Raji (cell line): ENCODE results near the gene UBE2O.
A peak's percentile ranks its signal among the peaks of the same experiment; 100 is the strongest.

Experiments used
- POLR2A ChIP-seq: IDR thresholded peaks from 2 replicates; pipeline ENCODE4 v1.6.1; 2011; ENCODE audit warnings: low read depth, low read length, control low read depth; ENCODE audit not compliant: insufficient read depth

The UBE2O gene

GRCh38 chr17:76371656-76372628, 81.0 kb downstream of the UBE2O start:
- no peak for TF ChIP-seq POLR2A

GRCh38 chr17:76370261-76370993, 82.5 kb downstream of the UBE2O start:
- no peak for TF ChIP-seq POLR2A

- TF ChIP-seq POLR2A = no peak
These were observed 83.1 kb downstream of the UBE2O start for GRCh38 chr17:76369804-76370203.

GRCh38 chr17:76369379-76369778, 83.6 kb downstream of the UBE2O start:
- TF ChIP-seq POLR2A = no peak

- no peak for TF ChIP-seq POLR2A
These were observed 84.4 kb downstream of the UBE2O start for GRCh38 chr17:76368545-76368944.

- no peak for TF ChIP-seq POLR2A
These were observed 85.3 kb downstream of the UBE2O start for GRCh38 chr17:76367642-76368041.

- no peak for TF ChIP-seq POLR2A
These were observed 86.7 kb downstream of the UBE2O start for GRCh38 chr17:76366247-76366646.

- TF ChIP-seq POLR2A = no peak
These were observed 87.6 kb downstream of the UBE2O start for GRCh38 chr17:76365256-76365903.

GRCh38 chr17:76363107-76363842, 89.7 kb downstream of the UBE2O start:
- TF ChIP-seq POLR2A = no peak

- no peak for TF ChIP-seq POLR2A
These were observed 92.5 kb downstream of the UBE2O start for GRCh38 chr17:76360461-76360860.

- no peak for TF ChIP-seq POLR2A
These were observed 93.6 kb downstream of the UBE2O start for GRCh38 chr17:76359375-76359774.

- TF ChIP-seq POLR2A = 0 out of 2 replicates have a peak, but pooled peaks have one; percentile 22
These were observed 95.3 kb downstream of the UBE2O start for GRCh38 chr17:76357597-76358158.

GRCh38 chr17:76356803-76357456, 96.0 kb downstream of the UBE2O start:
- no peak for TF ChIP-seq POLR2A

GRCh38 chr17:76354747-76355310, 98.1 kb downstream of the UBE2O start:
- TF ChIP-seq POLR2A = no peak
